Epithelial cell of proximal tubule (primary cell): ENCODE data around the gene TBC1D22A. TPM values are rescaled to one million over a fixed set of nuclear protein-coding genes. Genes with fewer than 3 reads are reported as not detected.

Source experiments
- DNase-seq: peaks from one replicate; pipeline ENCODE4 v3.0.0-alpha.2; 2011; ENCODE audit warnings: low read depth
- H3K4me3 ChIP-seq: 2 replicates; pipeline ENCODE4 v1.5.1; 2011; ENCODE audit warnings: low read depth, mild to moderate bottlenecking, low read length
- CTCF ChIP-seq: conservative IDR thresholded peaks from 2 replicates; pipeline ENCODE4 v1.5.1; 2012; ENCODE audit warnings: low read depth, mild to moderate bottlenecking, low read length
- total RNA-seq: library from RNA; depleted of rRNA; stranded (reverse); fragments of >200 nt; gene quantifications from 2 replicates; pipeline ENCODE4 v1.2.3, GENCODE V29; 2015

TBC1D22A gene
- total RNA-seq, 1 donor from 2014 or later: 22.7 TPM

GRCh38 chr22:47067321-47067890 lies 305.0 kb downstream of the TBC1D22A start:
- no peak for DNase-seq
- no peak for TF ChIP-seq CTCF
- H3K4me3 ChIP-seq: no peak overlapping the region

- no peak overlapping the region for H3K4me3 ChIP-seq
- no peak for TF ChIP-seq CTCF
- no peak for DNase-seq
Measured at GRCh38 chr22:47067911-47068625, 305.6 kb downstream of the TBC1D22A start.

GRCh38 chr22:47068626-47068996 lies 306.2 kb downstream of the TBC1D22A start:
- no peak overlapping the region for H3K4me3 ChIP-seq
- no peak for DNase-seq
- TF ChIP-seq CTCF: no peak

- no peak overlapping the region for H3K4me3 ChIP-seq
- DNase-seq: no peak
- TF ChIP-seq CTCF: no peak
Measured at GRCh38 chr22:47069270-47069669, 306.8 kb downstream of the TBC1D22A start.

- no peak for TF ChIP-seq CTCF
- no peak for DNase-seq
- H3K4me3 ChIP-seq: no peak overlapping the region
Measured at GRCh38 chr22:47071078-47071806, 308.8 kb downstream of the TBC1D22A start.

GRCh38 chr22:47071807-47072641 lies 309.6 kb downstream of the TBC1D22A start:
- no peak overlapping the region for H3K4me3 ChIP-seq
- no peak for TF ChIP-seq CTCF
- DNase-seq: no peak
